LoVo (cell line): Measurements from ENCODE around the gene SIM2.
A peak's percentile ranks its signal among the peaks of the same experiment; 100 is the strongest.

Source experiments
- DNase-seq: peaks from one replicate; pipeline ENCODE4 v3.0.0-alpha.2; 2016; ENCODE audit warnings: low spot score

Gene SIM2

DNA sequence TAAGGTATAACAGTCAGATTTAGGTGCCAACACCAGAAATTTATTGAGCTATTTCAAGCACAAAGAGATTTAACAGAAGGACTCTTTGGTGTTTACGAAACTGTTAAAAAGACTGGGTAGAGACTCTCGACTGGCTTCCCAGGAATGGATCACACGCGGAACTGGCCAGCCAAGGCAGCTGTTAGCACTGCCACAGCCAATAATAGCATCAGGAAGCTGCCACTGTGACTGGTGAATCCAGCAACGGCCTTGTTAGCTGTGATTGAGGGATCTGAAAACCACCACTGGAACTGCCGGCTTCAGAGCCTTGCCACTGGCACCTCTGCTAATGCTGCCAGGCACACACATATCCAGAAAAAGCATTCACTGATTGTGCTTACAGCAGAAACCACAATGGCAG lies 10.6 kb upstream of the SIM2 start:
- DNase-seq, result no peak

DNA sequence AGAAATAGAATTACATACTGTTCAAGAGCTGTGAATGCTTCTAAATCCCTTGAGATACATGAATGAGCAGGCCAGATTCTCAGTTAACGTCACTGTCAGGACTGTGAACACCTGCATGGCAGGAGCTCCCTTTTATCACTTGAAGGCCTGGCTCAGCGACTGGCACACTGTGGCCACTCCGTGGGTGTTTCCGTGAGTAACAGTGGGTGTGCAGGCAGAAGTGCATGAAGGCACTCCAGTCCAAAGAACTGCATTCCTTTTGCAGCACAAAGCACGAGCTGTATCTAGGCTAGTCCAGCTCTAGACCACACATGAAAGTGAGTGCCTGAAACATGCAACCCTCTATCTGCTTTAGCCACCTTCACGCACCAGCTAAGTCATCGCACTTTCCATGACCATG lies 9.6 kb upstream of the SIM2 start:
- DNase-seq, result no peak

DNA sequence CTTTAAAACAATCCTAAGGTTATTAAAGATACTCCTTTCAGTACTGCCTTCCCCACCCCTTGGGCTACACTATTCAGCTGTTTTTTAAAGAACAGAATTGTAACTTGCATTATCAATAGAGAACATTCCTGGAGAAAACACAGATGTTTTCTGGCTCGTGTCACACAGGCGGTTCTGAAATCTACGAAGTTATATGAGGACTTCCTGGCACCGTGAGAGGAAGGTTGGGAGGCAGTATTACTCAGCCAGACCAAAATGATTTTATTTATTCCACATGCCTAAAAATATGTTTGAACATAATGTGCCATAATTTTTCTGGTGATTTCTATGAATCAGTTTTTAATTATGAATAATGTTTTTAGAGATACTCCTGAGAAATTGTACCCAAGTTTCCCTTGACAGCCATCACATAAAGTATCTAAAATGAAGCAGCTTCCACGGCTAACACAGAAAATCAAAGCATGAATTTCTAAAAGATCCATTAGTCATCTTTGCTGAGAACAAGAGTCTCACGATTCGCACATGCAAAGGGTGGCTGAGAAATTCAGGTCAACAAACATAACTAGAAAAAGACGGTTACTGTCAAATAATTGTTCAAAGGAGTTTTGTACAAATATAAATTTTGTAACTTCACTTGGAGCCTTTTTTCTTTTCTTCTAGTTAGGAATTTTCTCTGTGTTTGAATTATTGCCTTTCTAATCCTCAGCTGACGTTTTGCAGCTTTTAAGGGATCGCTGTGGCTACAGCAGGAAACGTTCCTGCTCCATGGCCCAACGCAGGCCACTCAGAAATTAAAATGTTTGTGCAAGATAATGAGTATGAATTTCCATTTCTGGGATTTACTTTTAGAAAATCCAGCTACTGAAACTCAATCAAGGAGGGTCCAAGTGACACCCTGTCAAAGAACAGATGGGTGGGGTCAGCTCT lies 8.0 kb upstream of the SIM2 start:
- no peak for DNase-seq

DNA sequence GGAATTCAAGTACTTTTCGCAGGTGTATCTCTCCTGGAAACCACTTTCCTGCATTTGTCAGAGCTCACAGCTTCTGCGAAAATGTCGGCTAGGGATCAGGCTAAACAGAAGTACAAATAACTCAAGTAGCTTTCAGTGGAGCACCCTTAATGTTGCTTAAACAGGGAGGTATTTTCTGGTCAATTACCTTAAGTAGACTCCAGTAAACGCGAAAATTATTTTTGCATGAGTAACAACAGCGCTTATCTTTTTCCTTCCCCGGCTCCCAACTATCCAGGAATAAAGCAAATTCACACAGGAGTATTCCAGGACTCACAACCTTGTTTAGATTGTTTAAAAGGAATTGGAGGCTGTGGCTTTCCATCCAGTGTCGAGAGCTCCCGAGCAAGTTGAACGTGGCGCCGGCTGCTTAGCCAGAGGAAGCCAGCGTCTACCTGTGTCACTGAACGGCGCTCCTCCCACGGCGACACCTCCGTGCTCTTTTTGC lies 7.3 kb upstream of the SIM2 start:
- DNase-seq, result no peak

DNA sequence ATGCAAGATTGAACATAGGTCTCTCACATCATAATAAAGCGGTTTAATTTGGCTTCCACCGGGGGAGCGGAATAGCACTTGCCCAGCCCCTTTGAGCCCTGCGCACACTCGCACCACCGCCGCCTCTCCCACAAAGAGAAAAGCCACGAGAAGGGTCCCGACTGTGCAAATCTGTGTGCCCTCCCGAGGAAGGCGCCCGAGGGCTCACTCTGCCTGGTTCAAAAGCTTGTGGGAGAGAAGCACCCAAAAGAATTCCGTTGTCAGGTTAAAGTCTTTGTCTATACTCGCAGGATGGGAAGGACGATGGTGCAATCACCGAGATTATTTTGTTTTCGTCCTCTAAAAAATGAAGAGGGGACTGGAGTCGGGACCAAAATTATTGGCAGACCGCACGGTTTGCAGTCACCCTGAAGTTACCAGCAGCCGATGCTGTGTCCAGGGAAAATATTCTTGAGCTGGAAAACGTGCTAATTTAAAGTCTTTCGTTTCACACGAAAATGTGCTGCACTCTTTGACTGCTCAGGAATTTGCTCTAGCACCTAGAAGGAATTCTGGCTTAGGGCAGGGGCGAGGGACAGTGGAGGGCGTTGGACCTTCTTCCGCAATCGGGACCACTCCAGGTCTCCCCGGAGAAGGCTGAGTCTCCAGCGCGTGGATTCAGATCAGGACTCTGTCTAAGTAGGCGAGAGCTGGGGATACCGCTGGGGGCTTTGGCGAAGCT lies 6.6 kb upstream of the SIM2 start:
- DNase-seq, result no peak

DNA sequence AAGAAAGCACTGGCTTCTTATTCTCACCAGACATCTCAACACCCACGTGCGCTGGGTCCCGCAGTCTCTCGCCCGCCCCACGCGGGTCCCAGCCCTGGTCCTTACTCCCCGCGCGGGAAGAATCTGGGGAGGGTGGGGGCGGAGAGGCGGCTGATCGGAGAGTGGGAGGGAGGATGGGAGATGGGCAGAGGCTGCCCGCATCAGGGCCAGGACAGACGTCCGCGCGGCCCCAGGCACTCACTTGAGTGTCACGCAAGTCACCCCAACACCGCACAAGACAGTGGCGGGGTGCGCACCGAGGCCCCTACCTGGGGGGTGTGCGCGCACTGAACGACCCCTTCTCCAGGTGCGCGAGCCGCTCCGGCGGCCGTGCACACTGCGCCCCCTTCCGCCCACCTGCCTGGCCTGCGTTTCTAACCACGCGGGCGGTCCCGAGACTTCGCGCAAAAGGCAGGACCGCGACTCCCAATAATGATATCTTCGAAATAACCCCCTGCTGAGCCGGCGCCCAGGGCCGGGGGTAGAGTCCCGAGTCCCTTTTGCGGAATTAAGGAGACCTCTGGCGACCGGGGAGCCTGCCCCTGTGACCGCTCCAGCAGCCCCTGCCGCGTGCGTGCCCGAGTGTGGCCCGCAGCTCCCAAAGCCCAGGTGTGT lies 6.0 kb upstream of the SIM2 start:
- DNase-seq, result no peak

DNA sequence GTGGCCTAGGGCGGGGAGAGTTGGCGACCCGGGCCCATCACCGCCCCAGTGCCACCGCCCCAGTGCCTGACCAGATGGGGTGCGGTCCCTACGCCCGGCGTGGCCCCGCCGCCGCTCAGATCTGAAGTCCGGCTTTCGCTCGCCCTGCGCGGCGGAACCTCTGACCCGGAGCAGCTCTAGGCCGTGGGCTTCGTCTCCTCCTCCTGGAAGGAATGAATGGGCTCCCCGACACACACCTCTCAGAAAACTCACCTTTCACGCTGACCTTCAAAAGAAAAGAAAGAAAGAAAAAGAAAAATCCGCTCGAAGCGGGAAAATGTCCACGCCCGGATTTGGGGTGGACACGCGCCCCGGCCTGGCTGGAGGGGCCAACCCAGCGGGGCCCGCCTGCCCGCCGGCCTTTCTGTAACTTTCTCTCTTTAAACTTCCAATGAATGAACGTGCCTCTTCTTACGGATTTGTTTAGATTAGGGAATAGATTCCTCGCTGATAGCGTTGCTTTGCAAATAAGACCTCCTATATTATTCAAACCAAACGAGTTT lies 5.4 kb upstream of the SIM2 start:
- no peak for DNase-seq

DNA sequence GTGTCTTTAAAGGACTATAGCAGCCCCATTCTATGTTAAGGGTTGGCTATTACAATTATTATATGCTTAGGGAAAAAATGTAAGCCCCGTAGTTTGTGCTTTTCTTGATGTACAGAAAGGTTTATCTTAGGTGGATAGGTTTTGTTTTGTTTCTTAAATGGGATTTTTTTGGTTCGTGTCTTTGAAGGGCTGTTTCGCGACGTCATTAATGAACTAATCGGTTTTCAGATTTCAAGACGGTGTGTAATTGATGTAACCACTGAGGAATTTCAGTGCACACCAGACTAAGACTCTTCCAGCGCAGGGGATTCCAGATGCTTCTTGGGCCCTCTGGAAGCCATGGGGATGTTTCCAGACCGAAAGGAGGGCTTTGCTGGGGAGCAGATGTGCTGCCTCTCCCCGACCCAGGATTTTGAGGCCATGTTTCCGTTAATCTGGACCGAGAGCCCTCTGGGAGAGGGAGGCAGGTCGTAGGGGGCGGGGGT lies 4.8 kb upstream of the SIM2 start:
- no peak for DNase-seq

DNA sequence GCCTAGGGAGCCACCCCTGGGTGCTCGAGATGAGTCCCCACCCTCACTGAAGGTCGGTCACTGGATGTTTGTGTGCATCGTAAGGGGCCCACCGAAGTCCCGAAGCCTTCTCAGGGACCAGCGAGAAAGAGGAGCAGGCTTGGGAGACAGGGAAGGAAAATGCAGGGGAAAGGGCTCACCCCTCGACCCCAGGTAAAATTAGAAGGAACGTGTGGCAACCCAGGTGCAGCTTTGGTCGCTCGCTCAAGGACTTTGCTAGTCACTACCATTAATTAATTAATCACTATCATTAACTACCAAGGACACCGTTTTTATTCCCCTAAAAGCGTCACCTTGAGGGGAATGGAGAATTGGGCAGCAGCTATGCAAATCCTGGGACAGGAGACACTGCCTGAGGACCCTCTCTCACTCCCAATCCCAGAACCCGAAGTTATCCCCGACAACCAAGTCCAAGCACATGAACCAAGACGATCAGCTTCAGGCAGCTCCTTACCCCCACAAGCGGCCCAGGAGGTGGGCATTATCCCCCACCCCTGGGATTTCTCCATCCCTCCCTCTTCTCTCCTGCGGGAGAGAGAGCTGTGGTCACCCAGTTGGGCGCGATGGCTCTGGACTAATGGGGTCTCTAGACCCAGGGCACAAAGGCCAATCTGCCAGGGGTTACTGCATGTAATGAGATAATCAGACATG lies 4.2 kb upstream of the SIM2 start:
- no peak for DNase-seq

DNA sequence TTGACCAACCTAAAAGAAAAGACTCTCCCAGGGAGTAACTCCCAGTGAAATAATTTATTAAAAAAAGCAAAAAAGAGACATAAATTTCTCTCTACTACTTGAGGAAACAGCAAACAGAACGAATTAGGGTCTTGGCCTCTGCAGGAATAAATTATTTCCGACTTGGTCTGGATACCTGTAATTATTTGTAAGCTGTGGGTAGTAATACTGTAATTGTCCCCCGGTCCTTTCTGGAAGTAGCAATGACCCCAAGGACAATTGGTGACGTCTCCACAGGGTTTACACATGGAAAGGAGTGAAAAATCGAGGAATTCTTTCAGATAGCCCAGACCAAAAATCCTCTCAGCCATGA lies 3.7 kb upstream of the SIM2 start:
- DNase-seq, result no peak

DNA sequence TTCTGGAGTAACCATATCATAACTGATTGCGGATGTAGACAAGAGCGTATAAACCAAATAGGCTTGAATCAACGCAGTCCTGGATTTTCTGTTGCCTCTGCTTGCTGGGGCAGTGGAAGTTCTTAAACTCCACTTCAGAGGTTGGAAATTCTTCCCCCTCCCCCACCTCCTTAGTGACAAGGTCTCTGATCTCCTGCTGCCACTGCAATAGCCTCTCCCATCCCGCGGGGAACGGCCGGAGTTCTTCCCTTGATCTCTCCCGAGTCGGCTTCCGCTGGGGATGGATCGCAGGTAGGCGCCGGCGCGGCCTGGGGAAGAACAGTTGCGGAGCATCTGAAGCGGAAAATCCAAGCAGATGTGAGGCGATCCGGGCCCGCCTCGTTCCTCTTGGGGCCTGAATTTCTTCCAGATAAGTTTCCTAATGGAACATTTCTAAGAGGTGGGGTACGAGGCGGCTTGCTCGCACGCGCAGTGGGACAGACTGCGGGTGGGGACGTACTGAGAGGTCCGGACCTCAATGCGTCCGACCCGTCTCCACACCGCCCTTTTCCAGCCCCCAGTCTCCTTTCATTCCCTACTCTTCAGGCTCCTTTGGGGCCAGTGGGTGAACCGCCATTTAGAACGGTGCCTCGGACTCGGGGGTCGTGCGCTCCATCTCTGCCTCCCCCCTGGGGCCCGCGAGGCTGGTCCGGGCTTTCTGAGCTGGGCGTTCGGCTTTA lies 3.1 kb upstream of the SIM2 start:
- DNase-seq, result no peak

DNA sequence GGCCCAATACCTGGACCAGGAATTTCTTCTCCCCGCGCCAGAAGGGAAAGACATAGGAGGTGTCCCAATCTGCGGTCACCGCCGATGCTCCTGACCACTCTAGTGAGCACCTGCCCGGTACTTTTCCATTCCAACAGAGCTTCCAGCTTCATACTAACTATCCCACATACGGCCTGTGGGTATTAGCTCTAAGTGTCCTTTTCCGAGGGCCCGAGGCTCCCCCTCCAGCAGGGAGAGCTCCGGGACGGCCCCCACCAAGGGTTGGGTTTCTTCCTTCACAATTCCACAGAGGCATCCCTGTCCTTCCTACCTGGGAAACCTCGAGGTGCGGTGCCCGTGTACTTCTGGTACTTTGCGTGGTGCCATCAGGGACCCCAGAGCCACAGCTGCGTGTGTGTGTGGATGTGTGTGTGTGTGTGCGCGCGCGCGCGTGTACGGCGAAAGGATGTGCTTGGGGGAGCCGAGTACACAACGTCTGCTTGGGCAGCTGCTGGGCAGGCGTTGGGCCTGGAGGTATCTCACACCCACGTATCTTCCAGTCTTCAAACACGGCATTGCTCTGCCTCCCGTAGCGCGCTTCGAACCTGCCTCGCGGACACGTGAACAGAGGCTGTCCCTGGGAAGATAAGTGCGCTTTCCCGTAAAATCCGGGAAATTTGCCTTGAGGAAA lies 2.4 kb upstream of the SIM2 start:
- DNase-seq, result no peak

DNA sequence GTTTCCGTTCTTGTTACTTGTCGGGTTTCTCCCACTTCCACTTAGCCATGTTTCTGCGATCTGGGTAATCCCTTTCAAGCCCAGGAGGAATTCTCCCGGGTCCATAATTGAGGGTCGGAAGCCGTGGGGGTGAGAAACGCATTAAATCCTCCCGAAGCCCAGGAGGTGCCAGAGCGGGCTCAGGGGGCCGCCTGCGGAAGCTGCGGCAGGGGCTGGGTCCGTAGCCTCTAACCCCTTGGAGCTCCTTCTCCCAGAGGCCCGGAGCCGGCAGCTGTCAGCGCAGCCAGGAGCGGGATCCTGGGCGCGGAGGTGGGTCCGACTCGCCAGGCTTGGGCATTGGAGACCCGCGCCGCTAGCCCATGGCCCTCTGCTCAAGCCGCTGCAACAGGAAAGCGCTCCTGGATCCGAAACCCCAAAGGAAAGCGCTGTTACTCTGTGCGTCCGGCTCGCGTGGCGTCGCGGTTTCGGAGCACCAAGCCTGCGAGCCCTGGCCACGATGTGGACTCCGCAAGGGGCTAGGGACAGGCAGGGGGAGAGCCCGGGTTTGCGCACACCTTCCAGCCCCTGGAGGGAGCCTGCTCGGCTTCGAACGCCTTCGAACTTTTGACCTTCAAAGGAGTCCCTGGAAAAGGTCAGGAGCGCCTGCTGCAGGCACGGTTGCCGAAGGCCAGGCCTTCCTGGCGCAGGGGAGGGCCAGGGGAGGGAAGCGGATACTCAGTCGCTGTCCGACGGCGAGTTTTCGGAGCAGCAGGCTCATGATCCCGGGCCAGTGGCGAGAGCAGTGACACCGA lies 1.7 kb upstream of the SIM2 start:
- DNase-seq, result no peak

DNA sequence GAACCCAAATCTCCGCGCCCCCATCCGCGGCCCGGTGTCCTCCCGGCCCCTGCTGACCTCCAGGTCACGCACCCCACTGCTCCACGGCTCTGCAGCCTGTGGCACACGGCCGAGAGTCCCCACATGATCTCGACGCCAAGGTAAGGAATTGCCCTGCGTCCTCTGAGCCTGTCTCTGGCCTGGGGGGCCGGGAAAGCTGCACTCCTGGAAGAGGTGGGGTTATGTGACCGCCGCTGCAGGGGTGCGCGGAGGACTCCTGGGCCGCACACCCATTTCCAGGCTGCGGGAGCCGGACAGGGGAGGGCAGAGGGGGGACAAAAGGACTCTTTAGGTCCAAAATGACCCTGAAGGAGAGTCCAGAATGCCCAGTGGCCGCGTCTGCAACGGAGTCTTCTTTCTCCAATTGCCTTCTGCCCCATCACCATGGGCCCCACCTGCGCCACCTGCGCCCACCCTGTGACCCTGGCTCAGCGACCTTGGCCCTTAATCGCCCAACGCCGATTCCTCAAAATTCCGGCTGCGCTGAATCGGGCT lies 997 bp upstream of the SIM2 start:
- DNase-seq, result no peak

DNA sequence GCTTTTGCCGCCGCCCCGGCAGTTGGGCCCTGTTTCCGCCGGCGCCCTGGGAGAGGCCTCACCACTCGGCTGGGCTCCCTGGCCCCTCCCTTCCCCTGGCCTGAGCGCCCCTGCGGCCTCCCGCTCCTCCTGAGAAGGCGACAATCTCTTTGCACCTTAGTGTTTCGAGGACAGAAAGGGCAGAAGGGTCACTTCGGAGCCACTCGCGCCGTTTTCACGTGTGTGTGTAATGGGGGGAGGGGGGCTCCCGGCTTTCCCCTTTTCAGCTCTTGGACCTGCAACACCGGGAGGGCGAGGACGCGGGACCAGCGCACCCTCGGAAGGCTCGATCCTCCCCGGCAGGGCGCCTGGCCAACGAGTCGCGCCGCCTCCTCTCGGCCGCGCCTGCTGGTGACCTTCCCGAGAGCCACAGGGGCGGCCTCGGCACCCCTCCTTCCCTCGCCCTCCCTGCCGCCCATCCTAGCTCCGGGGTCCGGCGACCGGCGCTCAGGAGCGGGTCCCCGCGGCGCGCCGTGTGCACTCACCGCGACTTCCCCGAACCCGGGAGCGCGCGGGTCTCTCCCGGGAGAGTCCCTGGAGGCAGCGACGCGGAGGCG lies 432 bp upstream of the SIM2 start:
- DNase-seq, result peak; percentile 70

DNA sequence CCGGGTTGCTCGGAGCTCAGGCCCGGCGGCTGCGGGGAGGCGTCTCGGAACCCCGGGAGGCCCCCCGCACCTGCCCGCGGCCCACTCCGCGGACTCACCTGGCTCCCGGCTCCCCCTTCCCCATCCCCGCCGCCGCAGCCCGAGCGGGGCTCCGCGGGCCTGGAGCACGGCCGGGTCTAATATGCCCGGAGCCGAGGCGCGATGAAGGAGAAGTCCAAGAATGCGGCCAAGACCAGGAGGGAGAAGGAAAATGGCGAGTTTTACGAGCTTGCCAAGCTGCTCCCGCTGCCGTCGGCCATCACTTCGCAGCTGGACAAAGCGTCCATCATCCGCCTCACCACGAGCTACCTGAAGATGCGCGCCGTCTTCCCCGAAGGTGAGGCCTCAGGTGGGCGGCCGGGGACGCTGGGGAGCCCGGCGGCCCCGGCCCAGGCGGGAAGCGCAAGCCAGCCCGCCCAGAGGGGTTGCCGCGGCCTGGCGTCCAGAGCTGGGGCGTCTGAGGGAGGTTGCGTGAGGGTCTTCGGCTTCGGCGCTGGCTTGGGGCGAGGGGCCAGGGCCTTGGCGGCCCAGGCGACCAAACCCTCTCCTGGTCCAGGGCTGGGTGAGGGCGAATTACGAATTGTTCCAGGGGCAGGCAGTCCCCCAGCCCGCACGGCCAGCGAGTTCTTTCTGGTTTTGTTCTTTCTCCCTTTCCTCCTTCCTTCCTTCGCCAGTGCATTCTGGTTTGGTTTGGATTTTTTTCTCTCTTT lies 805 bp downstream of the SIM2 start:
- DNase-seq, result no peak

DNA sequence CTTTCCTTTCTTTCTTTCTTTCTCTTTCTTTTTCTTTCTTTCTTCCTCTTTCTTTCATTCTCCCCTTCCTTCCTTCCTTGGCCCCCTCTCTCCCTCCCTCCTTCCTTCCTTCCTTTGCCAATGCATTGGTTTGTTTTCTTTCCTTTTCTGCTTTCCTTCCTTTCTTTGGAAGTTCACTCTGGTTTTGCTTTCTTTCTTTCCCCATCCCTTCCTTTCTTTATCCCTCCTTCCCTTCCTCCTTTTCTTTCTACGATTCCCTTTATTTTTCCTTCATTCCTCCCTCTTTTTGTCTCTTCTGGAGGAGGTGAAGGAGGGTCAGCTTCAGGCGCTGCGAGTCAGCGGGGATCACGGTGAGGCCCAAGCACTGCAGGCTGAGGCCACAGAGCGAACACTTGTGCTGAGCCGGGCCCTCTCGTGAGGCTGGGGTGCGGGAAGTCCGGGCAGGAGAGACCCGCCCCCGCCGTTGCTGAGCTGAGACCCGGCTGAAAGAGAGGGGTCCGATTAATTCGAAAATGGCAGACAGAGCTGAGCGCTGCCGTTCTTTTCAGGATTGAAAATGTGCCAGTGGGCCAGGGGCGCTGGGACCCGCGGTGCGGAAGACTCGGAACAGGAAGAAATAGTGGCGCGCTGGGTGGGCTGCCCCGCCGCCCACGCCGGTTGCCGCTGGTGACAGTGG lies 1.5 kb downstream of the SIM2 start:
- DNase-seq, result no peak
